Regular cardiac myocyte (primary cell): ENCODE measurements around the gene GPHN. TPM values are rescaled to one million over a fixed set of nuclear protein-coding genes. Genes with fewer than 3 reads are reported as not detected.

ENCODE experiments used
- total RNA-seq: library from RNA; depleted of rRNA; stranded (reverse); fragments of >200 nt; gene quantifications from 2 replicates; pipeline ENCODE4 v1.2.3, GENCODE V29; 2014

GPHN gene
- total RNA-seq, result 4.2 and 9.4 TPM in 2 replicates

DNA sequence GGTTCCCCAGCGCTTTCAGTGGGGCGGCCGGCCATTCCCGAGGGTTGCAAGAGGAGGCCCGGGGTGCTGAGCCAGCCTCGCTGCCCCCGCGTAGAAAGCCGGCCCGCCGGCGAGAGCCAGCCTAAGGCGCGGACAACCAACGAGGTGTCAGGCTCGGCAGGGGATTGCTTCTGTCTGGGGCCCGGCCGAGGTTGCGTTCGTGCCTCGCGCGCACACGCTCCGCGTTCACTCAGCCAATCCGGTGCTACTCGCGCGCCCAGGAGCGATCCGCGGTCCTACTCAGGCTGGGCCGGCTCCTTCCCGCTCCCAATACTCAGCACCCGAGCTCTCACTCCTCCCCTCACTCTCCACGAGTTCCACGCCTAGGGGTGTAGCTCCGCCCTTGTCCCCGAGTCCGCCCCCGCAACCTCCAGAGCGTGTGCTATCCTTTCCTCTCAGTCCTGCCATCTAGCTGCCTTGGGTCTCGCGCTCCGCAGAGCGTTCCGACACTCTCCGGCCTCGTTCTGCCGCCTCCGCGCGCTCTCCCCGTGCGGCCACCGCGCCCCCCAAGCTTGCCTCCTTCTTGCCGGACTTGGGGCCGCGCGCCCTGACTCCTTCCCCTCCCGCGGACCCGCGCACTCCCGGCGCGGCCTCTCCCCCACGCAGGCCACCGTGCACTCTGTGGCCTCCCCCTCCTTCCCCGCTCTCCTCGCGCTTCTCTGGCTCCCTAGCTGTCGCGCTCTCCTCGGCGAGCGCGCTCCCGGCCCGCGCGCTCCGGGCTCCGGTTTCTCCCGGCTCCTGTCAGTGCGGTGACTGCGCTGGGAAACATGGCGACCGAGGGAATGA lies at the start of gene GPHN:
TSS of gene GPHN (plus strand) at position 426 of the 825 bp plus-strand sequence.

DNA sequence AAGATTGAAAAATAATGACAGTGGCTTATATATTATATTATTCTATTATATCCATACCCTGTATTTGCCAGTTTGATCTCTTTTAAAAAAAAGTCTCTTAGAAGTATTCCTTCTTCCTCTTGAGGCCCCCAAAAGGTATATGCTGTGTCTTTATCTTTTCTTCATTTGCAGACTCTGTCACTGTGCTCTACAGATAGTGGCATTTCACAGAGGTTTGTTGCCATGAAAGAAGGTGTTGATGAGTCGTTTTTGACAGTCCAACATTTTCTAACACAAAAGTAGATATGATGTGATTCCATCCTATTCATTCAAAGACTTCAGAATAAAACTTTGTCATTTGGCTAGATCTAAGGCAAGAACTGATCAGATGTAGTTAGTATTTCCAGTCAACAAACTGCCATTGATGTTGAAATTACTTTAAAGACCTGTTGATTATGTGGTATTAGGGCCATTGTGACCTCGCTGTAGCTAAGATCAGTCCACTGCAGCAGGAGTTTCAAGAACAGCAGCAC lies 22.0 kb upstream of the GPHN start, which contains the start of gene CCDC196:
TSS of gene CCDC196 (plus strand) at position 462 of the 512 bp plus-strand sequence. CDS start 132 bp downstream, outside the sequence.

Other genes starting within 250 kb of the GPHN start
- gene CCDC196, start 21.8 kb upstream of the GPHN start, total RNA-seq, result not detected in 2 replicates